ENCODE results near the gene CARD11.
"Not testable (repeated sequence)": the region's sequence is repeated elsewhere in the genome, so short reads cannot be mapped to it uniquely, and the experiment has no call there.

The CARD11 gene

DNA sequence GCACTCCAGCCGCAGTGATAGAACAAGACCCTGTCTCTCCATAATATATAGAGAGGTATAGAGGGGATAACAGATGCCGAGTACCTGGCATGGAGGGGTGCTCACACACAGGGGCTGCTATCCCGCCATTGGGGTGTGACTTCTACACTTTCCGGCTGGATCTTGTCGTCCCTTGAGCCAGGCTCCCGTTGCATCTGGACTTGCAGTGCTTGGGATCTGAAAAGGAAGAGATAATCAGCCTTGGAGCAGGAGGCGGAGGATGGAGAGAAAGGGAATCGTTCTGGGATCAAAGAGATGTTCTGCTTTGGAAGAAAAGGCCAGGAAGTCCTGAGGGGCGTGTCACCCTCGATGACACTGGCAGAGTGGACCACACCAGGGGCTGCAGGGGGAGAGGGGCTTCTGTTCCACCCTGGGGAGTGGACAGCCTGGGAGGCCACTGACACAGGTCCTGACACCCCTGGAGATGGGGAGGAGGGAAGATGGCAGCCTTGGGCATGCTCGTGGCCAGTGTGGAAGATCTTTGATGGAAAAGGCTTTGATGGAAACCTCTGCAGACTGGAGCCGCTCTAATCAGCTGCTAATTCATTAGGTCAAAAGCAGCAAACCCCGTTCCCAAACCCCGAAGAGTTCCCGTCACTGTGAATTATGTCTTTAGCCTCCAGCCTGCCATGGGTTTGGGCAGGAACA is 85.1 kb downstream of the CARD11 start:
- H3K36me3 ChIP-seq (ENCODE audit: insufficient read depth, low read length): peaks cover 28% of the 10 kb centered on the region; the same call in 1 of the 2 replicates
- TF ChIP-seq CTCF (conservative IDR thresholded peaks at IDR 0.05; ENCODE audit: low read length): no peak
- no peak for TF ChIP-seq EZH2phosphoT487 (IDR thresholded peaks at IDR 0.05; ENCODE audit: borderline replicate concordance)
- H2AFZ ChIP-seq (ENCODE audit: low read length): no peak overlapping the region
- H3K9ac ChIP-seq (ENCODE audit: low read depth, low read length, poor library complexity, severe bottlenecking): no peak overlapping the region
- H3K4me1 ChIP-seq (ENCODE audit: insufficient read depth, low read length, poor library complexity, severe bottlenecking): peaks cover 5% of the 10 kb centered on the region
- no peak overlapping the region for H3K4me3 ChIP-seq (ENCODE audit: low read length, poor library complexity, severe bottlenecking)
- no peaks in the 10 kb centered on the region for H3K9me2 ChIP-seq (replicated peaks; ENCODE audit: low read depth, low read length)
- H3K79me2 ChIP-seq (ENCODE audit: insufficient read depth, low read length): no peaks in the 10 kb centered on the region
- H3F3A ChIP-seq (ENCODE audit: low read depth): no peaks in the 10 kb centered on the region
- no peaks in the 10 kb centered on the region for H4K20me1 ChIP-seq (ENCODE audit: insufficient read depth, low read length, poor library complexity, severe bottlenecking)
- H3K27me3 ChIP-seq (ENCODE audit: insufficient read depth, low read length, poor library complexity, severe bottlenecking): no peaks in the 10 kb centered on the region
- H3K4me2 ChIP-seq (ENCODE audit: low read depth, low read length, poor library complexity, severe bottlenecking): no peak overlapping the region
- H3K9me3 ChIP-seq (ENCODE audit: insufficient read depth, low read depth, low read length): no peaks in the 10 kb centered on the region

DNA sequence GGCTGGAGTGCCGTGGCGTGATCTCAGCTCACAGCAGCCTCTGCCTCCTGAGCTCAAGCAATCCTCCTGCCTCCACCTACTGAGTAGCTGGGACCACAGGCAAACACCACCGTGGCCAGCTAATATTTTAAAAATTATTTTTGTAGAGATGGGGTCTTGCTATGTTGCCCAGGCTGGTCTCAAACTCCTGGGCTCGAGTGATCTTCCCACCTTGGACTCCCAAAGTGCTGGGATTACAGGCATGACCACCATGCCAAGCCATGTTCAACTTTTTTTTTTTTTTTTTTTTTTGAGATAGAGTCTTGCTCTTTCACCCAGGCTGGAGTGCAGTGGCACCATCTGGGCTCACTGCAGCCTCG is 86.3 kb downstream of the CARD11 start:
- not testable (repeated sequence) for H3F3A ChIP-seq (ENCODE audit: low read depth); H3K9me3 ChIP-seq (ENCODE audit: insufficient read depth, low read depth, low read length); H3K9ac ChIP-seq (ENCODE audit: low read depth, low read length, poor library complexity, severe bottlenecking); H3K4me2 ChIP-seq (ENCODE audit: low read depth, low read length, poor library complexity, severe bottlenecking); H3K4me3 ChIP-seq (ENCODE audit: low read length, poor library complexity, severe bottlenecking); H3K4me1 ChIP-seq (ENCODE audit: insufficient read depth, low read length, poor library complexity, severe bottlenecking); H3K79me2 ChIP-seq (ENCODE audit: insufficient read depth, low read length); H3K27me3 ChIP-seq (ENCODE audit: insufficient read depth, low read length, poor library complexity, severe bottlenecking); H2AFZ ChIP-seq (ENCODE audit: low read length); H4K20me1 ChIP-seq (ENCODE audit: insufficient read depth, low read length, poor library complexity, severe bottlenecking); H3K9me2 ChIP-seq (replicated peaks; ENCODE audit: low read depth, low read length)
- H3K36me3 ChIP-seq (ENCODE audit: insufficient read depth, low read length): peaks cover 28% of the 10 kb centered on the region; the same call in 1 of the 2 replicates

DNA sequence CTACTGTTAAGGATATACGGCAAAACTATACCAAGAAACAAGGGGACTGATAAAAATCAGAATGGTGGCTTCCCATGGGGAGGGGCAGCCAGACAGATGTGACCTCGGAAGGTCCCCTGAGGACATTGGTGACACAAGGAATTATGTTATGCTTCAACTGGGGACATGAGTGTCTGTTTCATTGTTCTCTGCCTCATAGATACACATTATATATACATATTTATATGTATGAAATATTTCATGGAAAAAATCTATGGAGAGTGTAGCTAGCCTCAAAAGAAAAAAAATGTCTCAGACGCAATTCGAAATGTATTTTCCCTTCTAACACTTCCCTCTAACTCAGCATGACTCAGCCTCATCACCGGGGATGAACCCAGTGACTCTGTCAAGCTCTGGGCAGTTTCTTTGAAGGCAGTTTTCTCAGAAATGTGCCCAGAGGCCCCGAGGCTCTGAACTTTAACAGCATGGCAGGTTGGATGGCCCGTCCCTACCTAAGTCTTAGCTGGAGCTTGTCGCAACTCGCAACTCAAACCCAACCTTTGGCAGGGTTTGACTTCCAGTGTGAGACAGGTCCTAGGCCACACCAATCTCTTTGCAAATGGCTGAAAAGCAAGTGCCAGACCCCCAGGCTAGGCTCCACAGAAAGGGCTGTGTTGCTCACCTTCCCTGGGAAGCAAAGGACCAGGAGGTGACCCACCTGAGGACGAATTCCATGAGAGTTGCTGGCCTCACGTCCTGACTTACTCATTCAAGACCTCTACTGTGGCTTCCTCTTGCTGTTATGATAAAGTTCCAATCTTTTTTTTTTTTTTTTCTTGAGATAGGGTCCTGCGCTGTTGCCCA is 86.9 kb downstream of the CARD11 start:
- H3K4me2 ChIP-seq (ENCODE audit: low read depth, low read length, poor library complexity, severe bottlenecking): no peak overlapping the region

More for the DNA sequence above, 86.9 kb downstream of the CARD11 start:
- H3K9me2 ChIP-seq (replicated peaks; ENCODE audit: low read depth, low read length): no peaks in the 10 kb centered on the region
- H3K9me3 ChIP-seq (ENCODE audit: insufficient read depth, low read depth, low read length): no peaks in the 10 kb centered on the region
- peaks cover 5% of the 10 kb centered on the region for H3K4me1 ChIP-seq (ENCODE audit: insufficient read depth, low read length, poor library complexity, severe bottlenecking)
- H3K79me2 ChIP-seq (ENCODE audit: insufficient read depth, low read length): no peaks in the 10 kb centered on the region
- no peaks in the 10 kb centered on the region for H3K27me3 ChIP-seq (ENCODE audit: insufficient read depth, low read length, poor library complexity, severe bottlenecking)
- peaks cover 30% of the 10 kb centered on the region; the same call in 1 of the 2 replicates for H3K36me3 ChIP-seq (ENCODE audit: insufficient read depth, low read length)
- TF ChIP-seq EZH2phosphoT487 (IDR thresholded peaks at IDR 0.05; ENCODE audit: borderline replicate concordance): no peak
- no peak for TF ChIP-seq CTCF (conservative IDR thresholded peaks at IDR 0.05; ENCODE audit: low read length)
- H3K4me3 ChIP-seq (ENCODE audit: low read length, poor library complexity, severe bottlenecking): no peak overlapping the region
- H4K20me1 ChIP-seq (ENCODE audit: insufficient read depth, low read length, poor library complexity, severe bottlenecking): no peaks in the 10 kb centered on the region
- H3F3A ChIP-seq (ENCODE audit: low read depth): no peaks in the 10 kb centered on the region
- no peak overlapping the region for H2AFZ ChIP-seq (ENCODE audit: low read length)
- no peak overlapping the region for H3K9ac ChIP-seq (ENCODE audit: low read depth, low read length, poor library complexity, severe bottlenecking)
